ENCODE results near the gene HDAC6. TPM values are rescaled to one million over a fixed set of nuclear protein-coding genes. Genes with fewer than 3 reads are reported as not detected.
"Not testable (repeated sequence)": the region's sequence is repeated elsewhere in the genome, so short reads cannot be mapped to it uniquely, and the experiment has no call there.

HDAC6 gene
- total and polyA plus RNA-seq, 8 donors = 20.9 to 356 (median 67.3) TPM

DNA sequence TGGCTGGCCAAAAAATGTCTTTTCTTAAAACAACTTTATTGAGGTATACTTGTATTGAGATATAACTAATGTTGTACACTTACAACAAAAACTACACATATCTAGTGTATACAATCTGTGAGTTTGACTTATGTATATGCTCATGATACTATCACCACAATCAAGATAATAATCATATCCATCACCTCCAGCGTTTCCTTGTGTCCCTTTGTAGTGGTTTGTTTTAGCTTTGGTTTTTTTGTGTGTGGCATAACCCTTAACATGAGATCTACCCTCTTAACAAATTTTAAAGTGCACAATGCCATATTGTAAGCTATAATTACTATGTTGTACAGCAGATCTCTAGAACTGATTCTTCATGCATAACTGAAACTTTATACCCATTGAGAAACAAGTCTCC, 47.0 kb downstream of the HDAC6 start:
- Histone ChIP-seq H3K4me1 (no peaks in the 10 kb centered on the region), H3K27ac (no peak overlapping the region), H3K9me3 (peaks cover 0 to 11% (median 0%) of the 10 kb centered on the region in 4 donors), H3K36me3 (no peaks in the 10 kb centered on the region), H3K27me3 (peaks cover 0 to 6% (median 0%) of the 10 kb centered on the region in 3 donors), H3K4me3 (no peak overlapping the region)
- 27 to 50% (median 35%) methylated on average over 1 of the region's 1 CpG for WGBS, 5 donors
- intact Hi-C loops (cut with DNase I; ENCODE audit: low total_unique reads) = no loop called here
- TF ChIP-seq POLR2AphosphoS5 (IDR thresholded peaks at IDR 0.05) (no peak), EP300 (IDR thresholded peaks at IDR 0.05) (no peak), POLR2A (IDR thresholded peaks at IDR 0.05) (no peak)
- TF ChIP-seq, protein P1, sequence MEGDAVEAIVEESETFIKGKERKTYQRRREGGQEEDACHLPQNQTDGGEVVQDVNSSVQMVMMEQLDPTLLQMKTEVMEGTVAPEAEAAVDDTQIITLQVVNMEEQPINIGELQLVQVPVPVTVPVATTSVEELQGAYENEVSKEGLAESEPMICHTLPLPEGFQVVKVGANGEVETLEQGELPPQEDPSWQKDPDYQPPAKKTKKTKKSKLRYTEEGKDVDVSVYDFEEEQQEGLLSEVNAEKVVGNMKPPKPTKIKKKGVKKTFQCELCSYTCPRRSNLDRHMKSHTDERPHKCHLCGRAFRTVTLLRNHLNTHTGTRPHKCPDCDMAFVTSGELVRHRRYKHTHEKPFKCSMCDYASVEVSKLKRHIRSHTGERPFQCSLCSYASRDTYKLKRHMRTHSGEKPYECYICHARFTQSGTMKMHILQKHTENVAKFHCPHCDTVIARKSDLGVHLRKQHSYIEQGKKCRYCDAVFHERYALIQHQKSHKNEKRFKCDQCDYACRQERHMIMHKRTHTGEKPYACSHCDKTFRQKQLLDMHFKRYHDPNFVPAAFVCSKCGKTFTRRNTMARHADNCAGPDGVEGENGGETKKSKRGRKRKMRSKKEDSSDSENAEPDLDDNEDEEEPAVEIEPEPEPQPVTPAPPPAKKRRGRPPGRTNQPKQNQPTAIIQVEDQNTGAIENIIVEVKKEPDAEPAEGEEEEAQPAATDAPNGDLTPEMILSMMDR (IDR thresholded peaks at IDR 0.05) = no peak
- no peak for DNase-seq

DNA sequence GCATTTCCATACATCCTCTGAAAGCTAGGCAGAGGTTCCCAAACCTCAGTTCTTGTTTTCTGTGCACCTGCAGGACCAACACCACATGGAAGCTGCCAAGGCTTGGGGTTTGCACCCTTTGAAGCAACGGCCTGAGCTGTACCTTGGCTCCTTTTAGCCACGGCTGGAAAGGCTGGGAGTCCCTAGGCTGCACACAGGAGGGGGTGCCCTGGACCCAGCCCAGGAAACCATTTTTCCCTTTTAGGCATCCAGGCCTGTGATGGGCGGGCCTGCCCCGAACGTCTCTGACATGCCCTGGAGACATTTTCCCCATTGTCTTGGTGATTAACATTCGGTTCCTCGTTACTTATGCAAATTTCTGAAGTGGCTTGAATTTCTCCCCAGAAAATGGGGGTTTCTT, 51.0 kb downstream of the HDAC6 start:
- Histone ChIP-seq H3K4me3 (no peak overlapping the region), H3K27ac (no peak overlapping the region), H3K27me3 (peaks cover 0 to 6% (median 0%) of the 10 kb centered on the region in 3 donors), H3K4me1 (no peaks in the 10 kb centered on the region), H3K9me3 (peaks cover 0 to 11% (median 0%) of the 10 kb centered on the region in 4 donors), H3K36me3 (no peaks in the 10 kb centered on the region)
- intact Hi-C loops (cut with DNase I; ENCODE audit: low total_unique reads) = no loop called here
- WGBS, 5 donors = 62 to 93% (median 83%) methylated on average over 6 to 7 of the region's 7 CpGs
- DNase-seq = no peak
- TF ChIP-seq EP300 (IDR thresholded peaks at IDR 0.05) (no peak), POLR2AphosphoS5 (IDR thresholded peaks at IDR 0.05) (no peak), POLR2A (IDR thresholded peaks at IDR 0.05) (no peak)
- TF ChIP-seq, protein P1 (IDR thresholded peaks at IDR 0.05) = no peak

DNA sequence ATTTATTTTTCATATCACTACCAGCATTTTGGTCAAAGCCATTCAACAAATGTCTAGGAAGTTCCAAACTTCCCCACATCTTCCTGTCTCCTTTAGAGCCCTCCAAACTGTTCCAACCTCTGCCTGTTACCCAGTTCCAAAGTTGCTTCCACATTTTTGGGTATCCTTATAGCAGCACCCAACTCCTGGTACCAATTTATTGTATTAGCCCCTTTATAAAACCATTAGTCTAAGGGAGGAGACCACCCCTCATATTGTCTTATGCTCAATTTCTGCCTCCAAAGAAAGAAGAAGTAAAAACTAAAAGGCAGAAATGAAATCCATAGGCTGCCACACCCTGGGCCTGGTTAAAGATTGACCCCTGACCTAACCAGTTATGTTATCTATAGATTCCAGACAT, 51.6 kb downstream of the HDAC6 start:
- intact Hi-C loops (cut with DNase I; ENCODE audit: low total_unique reads) = not testable (repeated sequence)
- H3K9me3 ChIP-seq = peaks cover 0 to 11% (median 0%) of the 10 kb centered on the region in 4 donors

DNA sequence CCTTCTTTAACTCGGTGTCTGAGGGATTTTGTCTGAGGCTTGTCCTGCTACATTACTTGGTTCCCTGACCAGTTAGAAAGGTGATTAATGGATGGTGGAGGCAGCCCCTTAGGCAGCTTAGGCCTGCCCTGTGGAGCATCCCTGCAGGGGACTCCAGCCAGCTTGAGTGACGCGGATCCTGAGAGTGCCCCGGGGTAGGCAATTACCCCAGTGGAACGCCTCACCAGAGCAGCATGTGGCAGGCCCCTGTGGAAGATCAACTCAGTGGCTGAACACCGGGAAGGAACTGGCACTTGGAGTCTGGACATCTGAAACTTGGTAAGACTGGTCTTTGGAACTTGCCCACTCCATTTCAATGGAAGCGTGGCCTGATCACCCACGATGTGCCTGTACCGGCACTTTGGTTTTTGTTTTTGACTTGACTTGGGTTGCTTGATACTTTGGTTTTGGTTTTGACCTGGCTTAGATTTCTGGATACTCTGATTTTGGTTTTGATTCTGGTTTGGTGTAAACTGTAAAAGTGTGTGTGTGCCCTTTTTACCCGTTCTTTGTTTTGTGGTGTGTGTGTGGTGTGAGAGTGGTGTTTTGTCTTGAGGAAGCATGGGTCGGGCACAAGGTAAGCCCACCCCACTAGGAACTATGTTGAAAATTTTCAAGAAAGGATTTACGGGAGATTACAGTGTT, 52.4 kb downstream of the HDAC6 start:
- H3K4me3 ChIP-seq; DNase-seq; H3K4me1 ChIP-seq; H3K27ac ChIP-seq; intact Hi-C loops (cut with DNase I; ENCODE audit: low total_unique reads); H3K36me3 ChIP-seq; H3K27me3 ChIP-seq: not testable (repeated sequence)
- peaks cover 0 to 11% (median 0%) of the 10 kb centered on the region in 4 donors for H3K9me3 ChIP-seq
- 59 to 88% (median 85%) methylated on average over 3 to 12 of the region's 12 CpGs for WGBS, 5 donors

More for the DNA sequence above, 51.6 kb downstream of the HDAC6 start:
- not testable (repeated sequence) for H3K4me3 ChIP-seq, DNase-seq, H3K36me3 ChIP-seq, H3K27me3 ChIP-seq, H3K27ac ChIP-seq, H3K4me1 ChIP-seq

DNA sequence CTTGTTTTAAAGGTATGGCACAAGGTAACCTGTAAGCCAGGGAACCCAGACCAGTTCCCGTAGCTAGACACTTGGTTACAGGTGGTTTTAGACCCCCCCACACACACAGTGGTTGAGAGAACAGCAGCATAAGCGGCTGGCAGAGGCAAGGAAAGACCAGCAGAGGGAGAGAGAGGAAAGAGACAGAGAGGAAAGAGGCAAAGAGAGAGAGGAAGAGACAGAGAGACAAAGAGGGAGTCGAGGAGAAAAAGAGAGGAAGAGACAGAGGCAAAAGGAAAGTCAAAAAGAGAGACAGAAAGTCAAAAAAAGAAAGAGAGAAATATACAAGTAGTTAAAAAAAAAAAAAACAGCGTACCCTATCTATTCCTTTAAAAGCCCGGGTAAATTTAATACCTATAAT, 53.0 kb downstream of the HDAC6 start:
- intact Hi-C loops (cut with DNase I; ENCODE audit: low total_unique reads) = no loop called here
- no peak overlapping the region for H3K4me3 ChIP-seq
- no peaks in the 10 kb centered on the region for H3K4me1 ChIP-seq
- TF ChIP-seq, protein P1 (IDR thresholded peaks at IDR 0.05) = peak in 2 of 7 experiments; percentile 16 to 17
- TF ChIP-seq POLR2AphosphoS5 (IDR thresholded peaks at IDR 0.05) = no peak
- H3K27me3 ChIP-seq = no peaks in the 10 kb centered on the region
- 25 to 67% (median 45%) methylated on average over 3 to 5 of the region's 5 CpGs for WGBS, 5 donors
- H3K36me3 ChIP-seq = no peaks in the 10 kb centered on the region
- DNase-seq = no peak
- H3K27ac ChIP-seq = no peak overlapping the region
- peaks cover 0 to 11% (median 0%) of the 10 kb centered on the region in 4 donors for H3K9me3 ChIP-seq
